GM23338 (cell line): ENCODE data around the gene GRIA3. TPM values are rescaled to one million over a fixed set of nuclear protein-coding genes. Genes with fewer than 3 reads are reported as not detected.

ENCODE experiments used
- ATAC-seq: fragments of 200-7000 bp; cut with Tn5 transposase; 3 replicates; pipeline ENCODE4 v1.9.1; 2020
- DNase-seq: peaks from one replicate; pipeline ENCODE4 v3.0.0-alpha.2; 2015; ENCODE audit warnings: low spot score
- H2AFZ ChIP-seq: fragments of 200-600 bp; sonication (generic); 2 replicates; pipeline ENCODE4 v1.8.0; 2016; ENCODE audit warnings: antibody characterized with exemption, mild to moderate bottlenecking, moderate library complexity
- H3F3A ChIP-seq: fragments of 200-600 bp; sonication (generic); replicated peaks from 2 replicates; pipeline ENCODE4 v1.8.0; 2017; ENCODE audit warnings: antibody characterized with exemption, mixed run types, low read depth
- H3K27ac ChIP-seq: fragments of 200-600 bp; sonication (generic); 2 replicates; pipeline ENCODE4 v1.6.1; 2016; ENCODE audit warnings: low read depth
- H3K27me3 ChIP-seq: fragments of 200-600 bp; sonication (generic); 2 replicates; pipeline ENCODE4 v1.8.0; 2016; ENCODE audit warnings: mild to moderate bottlenecking, mixed run types, moderate library complexity; ENCODE audit not compliant: insufficient read depth
- H3K36me3 ChIP-seq: fragments of 200-600 bp; sonication (generic); 2 replicates; pipeline ENCODE4 v1.8.0; 2016; ENCODE audit warnings: mild to moderate bottlenecking; ENCODE audit not compliant: insufficient read depth
- H3K4me1 ChIP-seq: fragments of 200-600 bp; sonication (generic); 2 replicates; pipeline ENCODE4 v1.8.0; 2016; ENCODE audit warnings: mild to moderate bottlenecking, moderate library complexity; ENCODE audit not compliant: insufficient read depth
- H3K4me2 ChIP-seq: fragments of 200-600 bp; sonication (generic); 2 replicates; pipeline ENCODE4 v1.7.1; 2017; ENCODE audit warnings: mixed run types
- H3K4me3 ChIP-seq: fragments of 200-600 bp; sonication (generic); 2 replicates; pipeline ENCODE4 v1.6.1; 2016; ENCODE audit warnings: mixed run types
- H3K79me2 ChIP-seq: fragments of 200-600 bp; sonication (generic); replicated peaks from 2 replicates; pipeline ENCODE4 v1.8.0; 2017; ENCODE audit warnings: mild to moderate bottlenecking; ENCODE audit not compliant: insufficient read depth
- H3K9me2 ChIP-seq: fragments of 200-600 bp; sonication (generic); 2 replicates; pipeline ENCODE4 v1.8.0; 2017; ENCODE audit not compliant: insufficient read depth
- H4K20me1 ChIP-seq: fragments of 200-600 bp; sonication (generic); replicated peaks from 2 replicates; pipeline ENCODE4 v1.8.0; 2017; ENCODE audit warnings: mild to moderate bottlenecking; ENCODE audit not compliant: insufficient read depth
- H3K27ac Mint-ChIP-seq: 2 replicates; pipeline ENCODE4 v1.8.0; 2020; ENCODE audit warnings: inconsistent platforms, mild to moderate bottlenecking, moderate library complexity, mixed read lengths
- H3K27me3 Mint-ChIP-seq: 3 replicates; pipeline ENCODE4 v1.8.0; 2022; ENCODE audit warnings: low read depth, mild to moderate bottlenecking, moderate library complexity, mixed read lengths, inconsistent platforms; ENCODE audit not compliant: insufficient read depth, poor library complexity
- H3K36me3 Mint-ChIP-seq: 3 replicates; pipeline ENCODE4 v1.8.0; 2021; ENCODE audit warnings: low read depth, mild to moderate bottlenecking, inconsistent platforms, moderate library complexity, mixed read lengths
- H3K4me1 Mint-ChIP-seq: 3 replicates; pipeline ENCODE4 v1.8.0; 2020; ENCODE audit warnings: mild to moderate bottlenecking, inconsistent platforms, mixed read lengths
- H3K4me3 Mint-ChIP-seq: 3 replicates; pipeline ENCODE4 v1.8.0; 2021; ENCODE audit warnings: moderate library complexity, mild to moderate bottlenecking, inconsistent platforms, mixed read lengths
- H3K9me3 Mint-ChIP-seq: 3 replicates; pipeline ENCODE4 v1.8.0; 2020; ENCODE audit warnings: moderate library complexity, mild to moderate bottlenecking, inconsistent platforms, mixed read lengths
- CREB1 ChIP-seq: fragments of 250-450 bp; sonication (Bioruptor Pico); IDR thresholded peaks from 2 replicates; pipeline ENCODE4 v1.5.0; 2020; ENCODE audit warnings: low read depth, mild to moderate bottlenecking, moderate library complexity
- EZH2 ChIP-seq: fragments of 200-600 bp; sonication (generic); IDR thresholded peaks from one replicate; pipeline ENCODE4 v1.8.0; 2017; ENCODE audit warnings: antibody characterized with exemption, mild to moderate bottlenecking, low read depth; ENCODE audit not compliant: unreplicated experiment
- EZH2phosphoT487 ChIP-seq: fragments of 200-600 bp; sonication (generic); IDR thresholded peaks from one replicate; pipeline ENCODE4 v1.8.1; 2018; ENCODE audit warnings: antibody characterized with exemption; ENCODE audit not compliant: unreplicated experiment
- JUNB ChIP-seq: IDR thresholded peaks from one replicate; pipeline ENCODE4 v1.6.1; 2016; ENCODE audit warnings: antibody characterized with exemption; ENCODE audit not compliant: unreplicated experiment
- NANOG ChIP-seq: IDR thresholded peaks from 2 replicates; pipeline ENCODE4 v1.6.1; 2016; ENCODE audit warnings: antibody characterized with exemption, borderline replicate concordance
- POLR2AphosphoS5 ChIP-seq: IDR thresholded peaks from 2 replicates; pipeline ENCODE4 v1.6.1; 2016; ENCODE audit warnings: antibody characterized with exemption, low read depth
- STAT1 ChIP-seq: IDR thresholded peaks from one replicate; pipeline ENCODE4 v1.6.1; 2016; ENCODE audit warnings: antibody characterized with exemption; ENCODE audit not compliant: unreplicated experiment
- ZNF114 ChIP-seq: fragments of 250-450 bp; sonication (Bioruptor Pico); IDR thresholded peaks from 2 replicates; pipeline ENCODE4 v1.5.0; 2020; ENCODE audit warnings: mild to moderate bottlenecking, moderate library complexity
- ZNF331 ChIP-seq: fragments of 250-450 bp; sonication (Bioruptor Pico); IDR thresholded peaks from 2 replicates; pipeline ENCODE4 v1.5.0; 2020; ENCODE audit warnings: low read depth, mild to moderate bottlenecking, moderate library complexity
- polyA plus RNA-seq: library from polyadenylated mRNA; unstranded; fragments of >200 nt; fragmentation: Nextera tagmentation; extraction: Ambion mirVana; gene quantifications from 2 replicates; pipeline ENCODE4 v1.2.1, GENCODE V29; 2016
- total RNA-seq: library from RNA; depleted of rRNA; stranded (reverse); fragments of >200 nt; shearing (Covaris generic); gene quantifications from 2 replicates; pipeline ENCODE4 v1.2.3, GENCODE V29; 2014
- TF ChIP-seq, protein P1 (sequence below): IDR thresholded peaks from 2 replicates; pipeline ENCODE4 v1.6.1; 2016; ENCODE audit warnings: antibody characterized with exemption
- TF ChIP-seq, protein P2 (sequence below), 2 experiments: fragments of 200-600 bp in 1 of 2; sonication (generic) in 1 of 2; conservative IDR thresholded peaks; 2 replicates each; pipeline versions ENCODE4 v1.5.1 to v1.6.1; 2016 to 2017; ENCODE audit warnings: antibody characterized with exemption in 2 of 2, low read depth in 2 of 2, mild to moderate bottlenecking in 2 of 2, moderate library complexity in 1 of 2
- TF ChIP-seq, protein P3 (sequence below): IDR thresholded peaks from one replicate; pipeline ENCODE4 v1.6.1; 2018; ENCODE audit warnings: antibody characterized with exemption; ENCODE audit not compliant: unreplicated experiment
- TF ChIP-seq, protein P4 (sequence below): fragments of 250-450 bp; sonication (Bioruptor Pico); IDR thresholded peaks from 2 replicates; pipeline ENCODE4 v1.5.0; 2020; ENCODE audit warnings: mild to moderate bottlenecking, moderate library complexity

The GRIA3 gene
- total and polyA plus RNA-seq, 2 experiments from 2014 or later, result 2.7 to 5.6 TPM

DNA sequence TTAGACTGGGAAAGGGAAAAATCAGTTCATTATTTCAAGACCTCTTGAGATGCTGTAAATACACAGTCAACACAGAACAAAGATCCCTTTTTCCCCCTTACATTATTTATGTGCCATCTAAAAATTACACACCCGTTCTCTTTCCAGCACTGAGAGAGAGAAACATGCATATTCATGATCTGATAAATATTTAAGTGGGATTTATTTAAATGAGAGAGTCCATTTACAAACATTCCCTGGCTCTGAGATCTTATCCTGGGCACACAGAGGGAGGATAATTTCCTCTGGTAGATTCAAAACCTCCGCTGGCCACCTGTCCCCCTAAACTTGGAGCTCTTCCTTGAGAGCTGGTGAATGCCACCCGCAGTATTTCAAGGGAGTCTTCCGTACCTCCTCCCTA is 88.6 kb downstream of the GRIA3 start:
- Histone ChIP-seq H3K4me2 (no peak overlapping the region), H3K79me2 (no peaks in the 10 kb centered on the region), H3K27ac (no peak overlapping the region), H3K4me1 (no peaks in the 10 kb centered on the region), H3K4me3 (no peak overlapping the region), H2AFZ (no peak overlapping the region), H4K20me1 (no peaks in the 10 kb centered on the region), H3K9me2 (no peaks in the 10 kb centered on the region), H3K27me3 (no peaks in the 10 kb centered on the region), H3F3A (no peaks in the 10 kb centered on the region), H3K36me3 (no peaks in the 10 kb centered on the region)
- Mint-ChIP-seq H3K36me3 (no peaks in the 10 kb centered on the region), H3K27ac (no peak overlapping the region), H3K27me3 (peaks cover 1% of the 10 kb centered on the region), H3K4me3 (no peak overlapping the region), H3K4me1 (peaks cover 2% of the 10 kb centered on the region; the same call in 1 of the 3 replicates), H3K9me3 (no peaks in the 10 kb centered on the region)
- TF ChIP-seq ZNF331 (CRISPR knock-in tag) (no peak), EZH2phosphoT487 (no peak), CREB1 (CRISPR knock-in tag) (no peak), ZNF114 (CRISPR knock-in tag) (no peak), JUNB (no peak), EZH2 (no peak), NANOG (no peak), POLR2AphosphoS5 (no peak), STAT1 (no peak)
- TF ChIP-seq, protein P1, sequence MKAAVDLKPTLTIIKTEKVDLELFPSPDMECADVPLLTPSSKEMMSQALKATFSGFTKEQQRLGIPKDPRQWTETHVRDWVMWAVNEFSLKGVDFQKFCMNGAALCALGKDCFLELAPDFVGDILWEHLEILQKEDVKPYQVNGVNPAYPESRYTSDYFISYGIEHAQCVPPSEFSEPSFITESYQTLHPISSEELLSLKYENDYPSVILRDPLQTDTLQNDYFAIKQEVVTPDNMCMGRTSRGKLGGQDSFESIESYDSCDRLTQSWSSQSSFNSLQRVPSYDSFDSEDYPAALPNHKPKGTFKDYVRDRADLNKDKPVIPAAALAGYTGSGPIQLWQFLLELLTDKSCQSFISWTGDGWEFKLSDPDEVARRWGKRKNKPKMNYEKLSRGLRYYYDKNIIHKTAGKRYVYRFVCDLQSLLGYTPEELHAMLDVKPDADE, result no peak
- TF ChIP-seq, protein P2, sequence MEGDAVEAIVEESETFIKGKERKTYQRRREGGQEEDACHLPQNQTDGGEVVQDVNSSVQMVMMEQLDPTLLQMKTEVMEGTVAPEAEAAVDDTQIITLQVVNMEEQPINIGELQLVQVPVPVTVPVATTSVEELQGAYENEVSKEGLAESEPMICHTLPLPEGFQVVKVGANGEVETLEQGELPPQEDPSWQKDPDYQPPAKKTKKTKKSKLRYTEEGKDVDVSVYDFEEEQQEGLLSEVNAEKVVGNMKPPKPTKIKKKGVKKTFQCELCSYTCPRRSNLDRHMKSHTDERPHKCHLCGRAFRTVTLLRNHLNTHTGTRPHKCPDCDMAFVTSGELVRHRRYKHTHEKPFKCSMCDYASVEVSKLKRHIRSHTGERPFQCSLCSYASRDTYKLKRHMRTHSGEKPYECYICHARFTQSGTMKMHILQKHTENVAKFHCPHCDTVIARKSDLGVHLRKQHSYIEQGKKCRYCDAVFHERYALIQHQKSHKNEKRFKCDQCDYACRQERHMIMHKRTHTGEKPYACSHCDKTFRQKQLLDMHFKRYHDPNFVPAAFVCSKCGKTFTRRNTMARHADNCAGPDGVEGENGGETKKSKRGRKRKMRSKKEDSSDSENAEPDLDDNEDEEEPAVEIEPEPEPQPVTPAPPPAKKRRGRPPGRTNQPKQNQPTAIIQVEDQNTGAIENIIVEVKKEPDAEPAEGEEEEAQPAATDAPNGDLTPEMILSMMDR (conservative IDR thresholded peaks at IDR 0.05; ENCODE audit: low read depth in 2 of 2), result no peak
- TF ChIP-seq, protein P3, sequence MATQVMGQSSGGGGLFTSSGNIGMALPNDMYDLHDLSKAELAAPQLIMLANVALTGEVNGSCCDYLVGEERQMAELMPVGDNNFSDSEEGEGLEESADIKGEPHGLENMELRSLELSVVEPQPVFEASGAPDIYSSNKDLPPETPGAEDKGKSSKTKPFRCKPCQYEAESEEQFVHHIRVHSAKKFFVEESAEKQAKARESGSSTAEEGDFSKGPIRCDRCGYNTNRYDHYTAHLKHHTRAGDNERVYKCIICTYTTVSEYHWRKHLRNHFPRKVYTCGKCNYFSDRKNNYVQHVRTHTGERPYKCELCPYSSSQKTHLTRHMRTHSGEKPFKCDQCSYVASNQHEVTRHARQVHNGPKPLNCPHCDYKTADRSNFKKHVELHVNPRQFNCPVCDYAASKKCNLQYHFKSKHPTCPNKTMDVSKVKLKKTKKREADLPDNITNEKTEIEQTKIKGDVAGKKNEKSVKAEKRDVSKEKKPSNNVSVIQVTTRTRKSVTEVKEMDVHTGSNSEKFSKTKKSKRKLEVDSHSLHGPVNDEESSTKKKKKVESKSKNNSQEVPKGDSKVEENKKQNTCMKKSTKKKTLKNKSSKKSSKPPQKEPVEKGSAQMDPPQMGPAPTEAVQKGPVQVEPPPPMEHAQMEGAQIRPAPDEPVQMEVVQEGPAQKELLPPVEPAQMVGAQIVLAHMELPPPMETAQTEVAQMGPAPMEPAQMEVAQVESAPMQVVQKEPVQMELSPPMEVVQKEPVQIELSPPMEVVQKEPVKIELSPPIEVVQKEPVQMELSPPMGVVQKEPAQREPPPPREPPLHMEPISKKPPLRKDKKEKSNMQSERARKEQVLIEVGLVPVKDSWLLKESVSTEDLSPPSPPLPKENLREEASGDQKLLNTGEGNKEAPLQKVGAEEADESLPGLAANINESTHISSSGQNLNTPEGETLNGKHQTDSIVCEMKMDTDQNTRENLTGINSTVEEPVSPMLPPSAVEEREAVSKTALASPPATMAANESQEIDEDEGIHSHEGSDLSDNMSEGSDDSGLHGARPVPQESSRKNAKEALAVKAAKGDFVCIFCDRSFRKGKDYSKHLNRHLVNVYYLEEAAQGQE, result no peak
- TF ChIP-seq, protein P4, sequence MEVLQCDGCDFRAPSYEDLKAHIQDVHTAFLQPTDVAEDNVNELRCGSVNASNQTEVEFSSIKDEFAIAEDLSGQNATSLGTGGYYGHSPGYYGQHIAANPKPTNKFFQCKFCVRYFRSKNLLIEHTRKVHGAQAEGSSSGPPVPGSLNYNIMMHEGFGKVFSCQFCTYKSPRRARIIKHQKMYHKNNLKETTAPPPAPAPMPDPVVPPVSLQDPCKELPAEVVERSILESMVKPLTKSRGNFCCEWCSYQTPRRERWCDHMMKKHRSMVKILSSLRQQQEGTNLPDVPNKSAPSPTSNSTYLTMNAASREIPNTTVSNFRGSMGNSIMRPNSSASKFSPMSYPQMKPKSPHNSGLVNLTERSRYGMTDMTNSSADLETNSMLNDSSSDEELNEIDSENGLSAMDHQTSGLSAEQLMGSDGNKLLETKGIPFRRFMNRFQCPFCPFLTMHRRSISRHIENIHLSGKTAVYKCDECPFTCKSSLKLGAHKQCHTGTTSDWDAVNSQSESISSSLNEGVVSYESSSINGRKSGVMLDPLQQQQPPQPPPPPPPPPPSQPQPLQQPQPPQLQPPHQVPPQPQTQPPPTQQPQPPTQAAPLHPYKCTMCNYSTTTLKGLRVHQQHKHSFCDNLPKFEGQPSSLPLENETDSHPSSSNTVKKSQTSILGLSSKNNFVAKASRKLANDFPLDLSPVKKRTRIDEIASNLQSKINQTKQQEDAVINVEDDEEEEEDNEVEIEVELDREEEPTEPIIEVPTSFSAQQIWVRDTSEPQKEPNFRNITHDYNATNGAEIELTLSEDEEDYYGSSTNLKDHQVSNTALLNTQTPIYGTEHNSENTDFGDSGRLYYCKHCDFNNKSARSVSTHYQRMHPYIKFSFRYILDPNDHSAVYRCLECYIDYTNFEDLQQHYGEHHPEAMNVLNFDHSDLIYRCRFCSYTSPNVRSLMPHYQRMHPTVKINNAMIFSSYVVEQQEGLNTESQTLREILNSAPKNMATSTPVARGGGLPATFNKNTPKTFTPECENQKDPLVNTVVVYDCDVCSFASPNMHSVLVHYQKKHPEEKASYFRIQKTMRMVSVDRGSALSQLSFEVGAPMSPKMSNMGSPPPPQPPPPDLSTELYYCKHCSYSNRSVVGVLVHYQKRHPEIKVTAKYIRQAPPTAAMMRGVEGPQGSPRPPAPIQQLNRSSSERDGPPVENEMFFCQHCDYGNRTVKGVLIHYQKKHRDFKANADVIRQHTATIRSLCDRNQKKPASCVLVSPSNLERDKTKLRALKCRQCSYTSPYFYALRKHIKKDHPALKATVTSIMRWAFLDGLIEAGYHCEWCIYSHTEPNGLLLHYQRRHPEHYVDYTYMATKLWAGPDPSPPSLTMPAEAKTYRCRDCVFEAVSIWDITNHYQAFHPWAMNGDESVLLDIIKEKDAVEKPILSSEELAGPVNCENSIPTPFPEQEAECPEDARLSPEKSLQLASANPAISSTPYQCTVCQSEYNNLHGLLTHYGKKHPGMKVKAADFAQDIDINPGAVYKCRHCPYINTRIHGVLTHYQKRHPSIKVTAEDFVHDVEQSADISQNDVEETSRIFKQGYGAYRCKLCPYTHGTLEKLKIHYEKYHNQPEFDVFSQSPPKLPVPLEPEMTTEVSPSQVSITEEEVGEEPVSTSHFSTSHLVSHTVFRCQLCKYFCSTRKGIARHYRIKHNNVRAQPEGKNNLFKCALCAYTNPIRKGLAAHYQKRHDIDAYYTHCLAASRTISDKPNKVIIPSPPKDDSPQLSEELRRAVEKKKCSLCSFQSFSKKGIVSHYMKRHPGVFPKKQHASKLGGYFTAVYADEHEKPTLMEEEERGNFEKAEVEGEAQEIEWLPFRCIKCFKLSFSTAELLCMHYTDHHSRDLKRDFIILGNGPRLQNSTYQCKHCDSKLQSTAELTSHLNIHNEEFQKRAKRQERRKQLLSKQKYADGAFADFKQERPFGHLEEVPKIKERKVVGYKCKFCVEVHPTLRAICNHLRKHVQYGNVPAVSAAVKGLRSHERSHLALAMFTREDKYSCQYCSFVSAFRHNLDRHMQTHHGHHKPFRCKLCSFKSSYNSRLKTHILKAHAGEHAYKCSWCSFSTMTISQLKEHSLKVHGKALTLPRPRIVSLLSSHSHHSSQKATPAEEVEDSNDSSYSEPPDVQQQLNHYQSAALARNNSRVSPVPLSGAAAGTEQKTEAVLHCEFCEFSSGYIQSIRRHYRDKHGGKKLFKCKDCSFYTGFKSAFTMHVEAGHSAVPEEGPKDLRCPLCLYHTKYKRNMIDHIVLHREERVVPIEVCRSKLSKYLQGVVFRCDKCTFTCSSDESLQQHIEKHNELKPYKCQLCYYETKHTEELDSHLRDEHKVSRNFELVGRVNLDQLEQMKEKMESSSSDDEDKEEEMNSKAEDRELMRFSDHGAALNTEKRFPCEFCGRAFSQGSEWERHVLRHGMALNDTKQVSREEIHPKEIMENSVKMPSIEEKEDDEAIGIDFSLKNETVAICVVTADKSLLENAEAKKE (CRISPR knock-in tag), result no peak
- no peak for ATAC-seq
- no peak for DNase-seq
